Glutamatergic neuron (in vitro differentiated cells): ENCODE measurements around the gene ANO9. TPM values are rescaled to one million over a fixed set of nuclear protein-coding genes. Genes with fewer than 3 reads are reported as not detected.

Experiments
- DNase-seq: peaks from one replicate; pipeline ENCODE4 v3.0.0; 2022
- H3K27ac Mint-ChIP-seq: one replicate; pipeline ENCODE4 v1.8.0; 2020; ENCODE audit warnings: mild to moderate bottlenecking, mixed read lengths, inconsistent platforms; ENCODE audit not compliant: unreplicated experiment
- H3K27me3 Mint-ChIP-seq: one replicate; pipeline ENCODE4 v1.8.0; 2020; ENCODE audit warnings: mild to moderate bottlenecking, moderate library complexity, mixed read lengths, inconsistent platforms; ENCODE audit not compliant: unreplicated experiment
- H3K36me3 Mint-ChIP-seq: one replicate; pipeline ENCODE4 v1.8.0; 2020; ENCODE audit warnings: mild to moderate bottlenecking, mixed read lengths, inconsistent platforms; ENCODE audit not compliant: unreplicated experiment
- H3K4me1 Mint-ChIP-seq: one replicate; pipeline ENCODE4 v1.8.0; 2020; ENCODE audit warnings: mild to moderate bottlenecking, low read depth, mixed read lengths, inconsistent platforms; ENCODE audit not compliant: unreplicated experiment
- H3K4me3 Mint-ChIP-seq: one replicate; pipeline ENCODE4 v1.8.0; 2020; ENCODE audit warnings: mild to moderate bottlenecking, mixed read lengths, inconsistent platforms; ENCODE audit not compliant: unreplicated experiment
- H3K9me3 Mint-ChIP-seq: one replicate; pipeline ENCODE4 v1.8.0; 2020; ENCODE audit warnings: mild to moderate bottlenecking, moderate library complexity, mixed read lengths, inconsistent platforms; ENCODE audit not compliant: unreplicated experiment
- CTCF ChIP-seq: fragments of 200-600 bp; sonication (generic); IDR thresholded peaks from one replicate; pipeline ENCODE4 v1.5.0; 2021; ENCODE audit not compliant: partially characterized antibody, unreplicated experiment
- total RNA-seq: library from RNA; stranded (reverse); fragmentation: NEBNext Ultra II Directional; extraction: Animal tissue kit (Norgen Biotek cat#: 25700); gene quantifications from one replicate; pipeline ENCODE4 v1.2.1, GENCODE V29; 2021; ENCODE audit not compliant: unreplicated experiment

ANO9 gene
- total RNA-seq, 1 donor from 2014 or later = 1.8 TPM

DNA sequence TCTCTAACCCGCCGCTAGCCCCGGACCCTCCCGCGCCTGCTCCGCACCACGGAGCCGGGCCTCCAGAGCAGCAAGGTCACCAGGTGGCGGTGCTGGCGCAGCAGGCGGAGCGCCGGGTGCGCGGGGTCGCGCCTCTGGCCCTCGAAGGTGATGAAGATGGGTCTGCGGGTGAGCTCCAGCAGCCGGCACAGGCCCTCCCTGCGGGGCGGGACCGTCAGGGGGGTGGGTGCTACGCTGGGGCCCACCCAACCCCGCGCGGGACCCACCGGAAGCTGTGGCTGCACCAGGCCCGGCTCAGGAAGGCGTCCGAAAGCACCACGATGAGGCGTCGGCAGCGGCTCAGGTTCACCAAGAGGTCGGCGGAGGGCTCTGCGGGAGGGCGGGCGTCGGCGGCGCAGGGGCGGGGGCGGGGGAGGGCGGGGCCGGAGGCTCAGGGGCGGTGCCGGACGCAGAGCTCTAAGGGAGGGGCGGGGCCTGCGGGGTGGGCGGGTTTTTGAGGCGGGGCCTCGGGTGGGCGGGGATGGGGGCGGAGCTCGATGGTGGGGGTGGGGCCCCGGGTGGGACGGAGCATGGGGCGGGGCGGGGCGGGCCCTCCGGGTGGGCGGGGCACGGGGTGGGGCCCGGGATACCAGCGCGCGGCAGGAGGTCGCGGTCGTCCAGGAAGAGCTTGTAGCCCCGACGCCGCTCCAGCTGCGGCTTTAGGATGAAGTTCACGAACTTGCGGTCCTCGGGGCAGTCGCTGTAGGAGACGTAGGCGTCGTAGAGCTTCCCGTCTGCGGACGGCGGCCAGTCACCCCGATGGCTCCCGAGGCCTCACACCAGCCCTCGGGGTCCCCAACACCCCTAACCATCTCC is 34.8 kb downstream of the ANO9 start:
- no peak overlapping the region for H3K27ac Mint-ChIP-seq

GRCh38 chr11:405954-406795 is 35.6 kb downstream of the ANO9 start:
- DNase-seq = no peak
- Mint-ChIP-seq H3K27ac (no peak overlapping the region), H3K36me3 (no peaks in the 10 kb centered on the region), H3K4me1 (no peaks in the 10 kb centered on the region), H3K4me3 (no peak overlapping the region), H3K27me3 (peaks cover 4% of the 10 kb centered on the region), H3K9me3 (peaks cover 2% of the 10 kb centered on the region)
- TF ChIP-seq CTCF = no peak

More for the DNA sequence above, 34.8 kb downstream of the ANO9 start:
- Mint-ChIP-seq H3K4me3 (no peak overlapping the region), H3K9me3 (peaks cover 2% of the 10 kb centered on the region), H3K4me1 (no peaks in the 10 kb centered on the region), H3K36me3 (no peaks in the 10 kb centered on the region), H3K27me3 (peaks cover 4% of the 10 kb centered on the region)
- peak; percentile 72 for DNase-seq
- TF ChIP-seq CTCF = no peak

DNA sequence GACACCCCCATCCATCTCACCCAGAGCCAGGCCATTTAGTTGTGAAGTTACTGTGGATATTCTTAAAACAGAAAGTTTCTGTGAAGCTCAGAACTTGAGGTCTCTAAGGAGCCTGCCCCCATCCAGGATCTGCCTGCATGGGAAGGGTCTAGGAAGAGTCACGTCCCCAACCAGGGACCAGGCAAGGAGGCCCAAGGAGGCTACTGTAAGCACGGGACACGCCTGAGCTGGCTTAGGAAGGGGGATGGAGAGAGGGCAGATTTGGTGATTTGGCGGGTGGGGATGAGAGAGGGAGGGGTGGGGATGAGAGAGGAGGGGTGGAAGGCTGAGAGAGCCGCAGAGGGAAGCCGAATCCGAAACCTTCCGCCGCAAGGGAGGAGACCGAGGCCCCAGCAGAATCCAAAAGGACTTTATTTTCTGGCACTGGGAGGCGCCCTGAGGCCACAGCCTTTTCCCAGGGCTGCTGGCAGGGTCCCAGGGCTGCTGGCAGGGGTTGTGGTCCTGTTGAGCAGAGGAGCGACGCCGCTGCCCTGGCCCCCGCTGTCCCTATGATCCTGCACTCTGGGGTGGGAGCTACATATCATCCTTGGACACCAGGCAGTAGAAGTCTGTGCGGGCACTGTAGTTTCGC is 36.4 kb downstream of the ANO9 start:
- Mint-ChIP-seq H3K4me3 (no peak overlapping the region), H3K9me3 (peaks cover 2% of the 10 kb centered on the region), H3K27ac (no peak overlapping the region), H3K27me3 (peaks cover 4% of the 10 kb centered on the region), H3K4me1 (no peaks in the 10 kb centered on the region), H3K36me3 (no peaks in the 10 kb centered on the region)
- no peak for TF ChIP-seq CTCF
- no peak for DNase-seq

- H3K9me3 Mint-ChIP-seq = peaks cover 2% of the 10 kb centered on the region
- no peak for DNase-seq
- no peaks in the 10 kb centered on the region for H3K4me1 Mint-ChIP-seq
- no peak for TF ChIP-seq CTCF
- H3K27me3 Mint-ChIP-seq = peaks cover 4% of the 10 kb centered on the region
- no peak overlapping the region for H3K27ac Mint-ChIP-seq
- H3K36me3 Mint-ChIP-seq = no peaks in the 10 kb centered on the region
- H3K4me3 Mint-ChIP-seq = no peak overlapping the region
Measured at GRCh38 chr11:404551-405264, 37.1 kb downstream of the ANO9 start.
